ENCODE data around the gene AP4S1. TPM values are rescaled to one million over a fixed set of nuclear protein-coding genes. Genes with fewer than 3 reads are reported as not detected.

The AP4S1 gene
- total and polyA plus RNA-seq, 7 donors: 4.2 to 13.9 (median 6.0) TPM

DNA sequence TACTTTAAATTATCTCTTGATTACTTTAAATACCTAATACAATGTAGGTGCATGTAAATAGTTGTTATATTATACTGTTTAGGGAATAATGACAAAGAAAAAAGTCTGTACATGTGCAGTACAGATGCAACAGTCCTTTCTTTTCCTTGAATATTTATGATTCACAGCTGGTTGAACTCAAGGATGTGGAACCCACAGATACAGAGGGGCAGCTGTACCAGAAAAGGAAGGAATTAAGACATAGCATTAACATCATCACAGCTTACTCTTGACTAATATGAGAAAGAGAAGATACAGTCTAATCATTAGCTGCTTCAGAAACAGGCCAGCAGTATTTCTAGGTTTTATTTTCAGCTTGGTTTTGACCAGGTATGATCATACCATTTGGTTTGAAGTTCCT, 34.7 kb upstream of the AP4S1 start:
- no peaks in the 10 kb centered on the region for H3K27me3 ChIP-seq (ENCODE audit: insufficient read depth in 3 of 3, low read length in 2 of 3)
- H3K4me3 ChIP-seq: no peak overlapping the region
- ATAC-seq: no peak
- peaks cover 67% of the 10 kb centered on the region for H3K4me1 ChIP-seq
- no peak for DNase-seq
- H3K36me3 ChIP-seq (ENCODE audit: insufficient read depth in 1 of 2, low read depth in 1 of 2): no peaks in the 10 kb centered on the region
- intact Hi-C loops (cut with DNase I): no loop called here
- no peak overlapping the region for H3K27ac ChIP-seq
- H3K9me3 ChIP-seq: no peaks in the 10 kb centered on the region
- TF ChIP-seq, protein P1, sequence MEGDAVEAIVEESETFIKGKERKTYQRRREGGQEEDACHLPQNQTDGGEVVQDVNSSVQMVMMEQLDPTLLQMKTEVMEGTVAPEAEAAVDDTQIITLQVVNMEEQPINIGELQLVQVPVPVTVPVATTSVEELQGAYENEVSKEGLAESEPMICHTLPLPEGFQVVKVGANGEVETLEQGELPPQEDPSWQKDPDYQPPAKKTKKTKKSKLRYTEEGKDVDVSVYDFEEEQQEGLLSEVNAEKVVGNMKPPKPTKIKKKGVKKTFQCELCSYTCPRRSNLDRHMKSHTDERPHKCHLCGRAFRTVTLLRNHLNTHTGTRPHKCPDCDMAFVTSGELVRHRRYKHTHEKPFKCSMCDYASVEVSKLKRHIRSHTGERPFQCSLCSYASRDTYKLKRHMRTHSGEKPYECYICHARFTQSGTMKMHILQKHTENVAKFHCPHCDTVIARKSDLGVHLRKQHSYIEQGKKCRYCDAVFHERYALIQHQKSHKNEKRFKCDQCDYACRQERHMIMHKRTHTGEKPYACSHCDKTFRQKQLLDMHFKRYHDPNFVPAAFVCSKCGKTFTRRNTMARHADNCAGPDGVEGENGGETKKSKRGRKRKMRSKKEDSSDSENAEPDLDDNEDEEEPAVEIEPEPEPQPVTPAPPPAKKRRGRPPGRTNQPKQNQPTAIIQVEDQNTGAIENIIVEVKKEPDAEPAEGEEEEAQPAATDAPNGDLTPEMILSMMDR (IDR thresholded peaks at IDR 0.05): no peak

GRCh38 chr14:30991408-30991807, 34.0 kb upstream of the AP4S1 start:
- H3K27me3 ChIP-seq (ENCODE audit: insufficient read depth in 3 of 3, low read length in 2 of 3): no peaks in the 10 kb centered on the region
- TF ChIP-seq, protein P1 (IDR thresholded peaks at IDR 0.05): no peak
- H3K9me3 ChIP-seq: no peaks in the 10 kb centered on the region
- peaks cover 74% of the 10 kb centered on the region for H3K4me1 ChIP-seq
- no peak overlapping the region for H3K4me3 ChIP-seq
- H3K36me3 ChIP-seq (ENCODE audit: insufficient read depth in 1 of 2, low read depth in 1 of 2): no peaks in the 10 kb centered on the region
- DNase-seq (no peak), ATAC-seq (no peak)
- 72 to 84% (median 77%) methylated on average over 2 of the region's 2 CpGs for WGBS, 3 donors
- intact Hi-C loops (cut with DNase I): no loop called here
- H3K27ac ChIP-seq: no peak overlapping the region

- ATAC-seq: no peak
- TF ChIP-seq, protein P1 (IDR thresholded peaks at IDR 0.05): no peak
- Histone ChIP-seq H3K36me3 (ENCODE audit: insufficient read depth in 1 of 2, low read depth in 1 of 2) (peaks cover under 1 to 3% of the 10 kb centered on the region in 2 donors), H3K27ac (peak overlapping the region; percentile 83), H3K4me1 (peaks cover 71% of the 10 kb centered on the region), H3K27me3 (ENCODE audit: insufficient read depth in 3 of 3, low read length in 2 of 3) (no peaks in the 10 kb centered on the region), H3K4me3 (no peak overlapping the region), H3K9me3 (peaks cover 3% of the 10 kb centered on the region)
- intact Hi-C loops (cut with DNase I): no loop called here
- no peak for DNase-seq
Measured at GRCh38 chr14:30993071-30993470, 32.4 kb upstream of the AP4S1 start.

- TF ChIP-seq, protein P1 (IDR thresholded peaks at IDR 0.05): no peak
- no peak for DNase-seq
- peak overlapping the region; percentile 40 for H3K4me3 ChIP-seq
- ATAC-seq: peak; percentile 59 to 82 (median 68)
- 1 to 4% (median 3%) methylated on average over 4 of the region's 4 CpGs for WGBS, 3 donors
- H3K27ac ChIP-seq: peak overlapping the region; percentile 83
- H3K9me3 ChIP-seq: peaks cover 14% of the 10 kb centered on the region
- H3K27me3 ChIP-seq (ENCODE audit: insufficient read depth in 3 of 3, low read length in 2 of 3): no peaks in the 10 kb centered on the region
- intact Hi-C loops (cut with DNase I): no loop called here
- peaks cover 57% of the 10 kb centered on the region for H3K4me1 ChIP-seq
- H3K36me3 ChIP-seq (ENCODE audit: insufficient read depth in 1 of 2, low read depth in 1 of 2): peaks cover 4 to 13% of the 10 kb centered on the region in 2 donors
Measured at GRCh38 chr14:30994681-30995620, 30.5 kb upstream of the AP4S1 start.
